ENCODE measurements around the gene PCAT6. TPM values are rescaled to one million over a fixed set of nuclear protein-coding genes. Genes with fewer than 3 reads are reported as not detected.

Gene PCAT6
- total and polyA plus RNA-seq, 2 of the 8 experiments (the other 6 are each of a cell fraction or from before 2014, with no cell fraction given): 4.6 to 14.7 TPM

DNA sequence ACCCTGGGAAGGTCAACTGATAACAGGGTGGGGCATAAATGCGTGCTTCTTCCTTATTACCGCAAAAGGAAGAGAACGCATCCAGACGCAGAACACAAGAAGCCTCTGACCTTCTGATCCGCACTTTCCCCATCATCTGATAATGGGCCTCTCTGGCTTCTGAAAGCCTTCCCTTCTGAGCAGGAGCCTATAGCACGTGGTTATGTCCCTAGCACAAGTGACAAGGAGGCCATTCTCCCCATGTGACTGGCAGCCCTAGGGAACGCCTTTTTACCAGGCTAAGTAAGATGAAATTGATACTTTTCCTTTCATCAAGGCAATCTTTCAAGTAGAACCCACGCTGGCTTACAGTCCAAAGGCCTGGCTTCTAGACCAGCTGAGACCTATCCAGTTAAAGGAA, 44.0 kb downstream of the PCAT6 start (continued):
- TF ChIP-seq, protein P1, sequence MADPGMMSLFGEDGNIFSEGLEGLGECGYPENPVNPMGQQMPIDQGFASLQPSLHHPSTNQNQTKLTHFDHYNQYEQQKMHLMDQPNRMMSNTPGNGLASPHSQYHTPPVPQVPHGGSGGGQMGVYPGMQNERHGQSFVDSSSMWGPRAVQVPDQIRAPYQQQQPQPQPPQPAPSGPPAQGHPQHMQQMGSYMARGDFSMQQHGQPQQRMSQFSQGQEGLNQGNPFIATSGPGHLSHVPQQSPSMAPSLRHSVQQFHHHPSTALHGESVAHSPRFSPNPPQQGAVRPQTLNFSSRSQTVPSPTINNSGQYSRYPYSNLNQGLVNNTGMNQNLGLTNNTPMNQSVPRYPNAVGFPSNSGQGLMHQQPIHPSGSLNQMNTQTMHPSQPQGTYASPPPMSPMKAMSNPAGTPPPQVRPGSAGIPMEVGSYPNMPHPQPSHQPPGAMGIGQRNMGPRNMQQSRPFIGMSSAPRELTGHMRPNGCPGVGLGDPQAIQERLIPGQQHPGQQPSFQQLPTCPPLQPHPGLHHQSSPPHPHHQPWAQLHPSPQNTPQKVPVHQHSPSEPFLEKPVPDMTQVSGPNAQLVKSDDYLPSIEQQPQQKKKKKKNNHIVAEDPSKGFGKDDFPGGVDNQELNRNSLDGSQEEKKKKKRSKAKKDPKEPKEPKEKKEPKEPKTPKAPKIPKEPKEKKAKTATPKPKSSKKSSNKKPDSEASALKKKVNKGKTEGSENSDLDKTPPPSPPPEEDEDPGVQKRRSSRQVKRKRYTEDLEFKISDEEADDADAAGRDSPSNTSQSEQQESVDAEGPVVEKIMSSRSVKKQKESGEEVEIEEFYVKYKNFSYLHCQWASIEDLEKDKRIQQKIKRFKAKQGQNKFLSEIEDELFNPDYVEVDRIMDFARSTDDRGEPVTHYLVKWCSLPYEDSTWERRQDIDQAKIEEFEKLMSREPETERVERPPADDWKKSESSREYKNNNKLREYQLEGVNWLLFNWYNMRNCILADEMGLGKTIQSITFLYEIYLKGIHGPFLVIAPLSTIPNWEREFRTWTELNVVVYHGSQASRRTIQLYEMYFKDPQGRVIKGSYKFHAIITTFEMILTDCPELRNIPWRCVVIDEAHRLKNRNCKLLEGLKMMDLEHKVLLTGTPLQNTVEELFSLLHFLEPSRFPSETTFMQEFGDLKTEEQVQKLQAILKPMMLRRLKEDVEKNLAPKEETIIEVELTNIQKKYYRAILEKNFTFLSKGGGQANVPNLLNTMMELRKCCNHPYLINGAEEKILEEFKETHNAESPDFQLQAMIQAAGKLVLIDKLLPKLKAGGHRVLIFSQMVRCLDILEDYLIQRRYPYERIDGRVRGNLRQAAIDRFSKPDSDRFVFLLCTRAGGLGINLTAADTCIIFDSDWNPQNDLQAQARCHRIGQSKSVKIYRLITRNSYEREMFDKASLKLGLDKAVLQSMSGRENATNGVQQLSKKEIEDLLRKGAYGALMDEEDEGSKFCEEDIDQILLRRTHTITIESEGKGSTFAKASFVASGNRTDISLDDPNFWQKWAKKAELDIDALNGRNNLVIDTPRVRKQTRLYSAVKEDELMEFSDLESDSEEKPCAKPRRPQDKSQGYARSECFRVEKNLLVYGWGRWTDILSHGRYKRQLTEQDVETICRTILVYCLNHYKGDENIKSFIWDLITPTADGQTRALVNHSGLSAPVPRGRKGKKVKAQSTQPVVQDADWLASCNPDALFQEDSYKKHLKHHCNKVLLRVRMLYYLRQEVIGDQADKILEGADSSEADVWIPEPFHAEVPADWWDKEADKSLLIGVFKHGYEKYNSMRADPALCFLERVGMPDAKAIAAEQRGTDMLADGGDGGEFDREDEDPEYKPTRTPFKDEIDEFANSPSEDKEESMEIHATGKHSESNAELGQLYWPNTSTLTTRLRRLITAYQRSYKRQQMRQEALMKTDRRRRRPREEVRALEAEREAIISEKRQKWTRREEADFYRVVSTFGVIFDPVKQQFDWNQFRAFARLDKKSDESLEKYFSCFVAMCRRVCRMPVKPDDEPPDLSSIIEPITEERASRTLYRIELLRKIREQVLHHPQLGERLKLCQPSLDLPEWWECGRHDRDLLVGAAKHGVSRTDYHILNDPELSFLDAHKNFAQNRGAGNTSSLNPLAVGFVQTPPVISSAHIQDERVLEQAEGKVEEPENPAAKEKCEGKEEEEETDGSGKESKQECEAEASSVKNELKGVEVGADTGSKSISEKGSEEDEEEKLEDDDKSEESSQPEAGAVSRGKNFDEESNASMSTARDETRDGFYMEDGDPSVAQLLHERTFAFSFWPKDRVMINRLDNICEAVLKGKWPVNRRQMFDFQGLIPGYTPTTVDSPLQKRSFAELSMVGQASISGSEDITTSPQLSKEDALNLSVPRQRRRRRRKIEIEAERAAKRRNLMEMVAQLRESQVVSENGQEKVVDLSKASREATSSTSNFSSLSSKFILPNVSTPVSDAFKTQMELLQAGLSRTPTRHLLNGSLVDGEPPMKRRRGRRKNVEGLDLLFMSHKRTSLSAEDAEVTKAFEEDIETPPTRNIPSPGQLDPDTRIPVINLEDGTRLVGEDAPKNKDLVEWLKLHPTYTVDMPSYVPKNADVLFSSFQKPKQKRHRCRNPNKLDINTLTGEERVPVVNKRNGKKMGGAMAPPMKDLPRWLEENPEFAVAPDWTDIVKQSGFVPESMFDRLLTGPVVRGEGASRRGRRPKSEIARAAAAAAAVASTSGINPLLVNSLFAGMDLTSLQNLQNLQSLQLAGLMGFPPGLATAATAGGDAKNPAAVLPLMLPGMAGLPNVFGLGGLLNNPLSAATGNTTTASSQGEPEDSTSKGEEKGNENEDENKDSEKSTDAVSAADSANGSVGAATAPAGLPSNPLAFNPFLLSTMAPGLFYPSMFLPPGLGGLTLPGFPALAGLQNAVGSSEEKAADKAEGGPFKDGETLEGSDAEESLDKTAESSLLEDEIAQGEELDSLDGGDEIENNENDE (IDR thresholded peaks at IDR 0.05; ENCODE audit: insufficient replicate concordance, low read length): no peak
- no peak for TF ChIP-seq JUN (IDR thresholded peaks at IDR 0.05; ENCODE audit: low read depth, low read length)
- TF ChIP-seq SP1 (IDR thresholded peaks at IDR 0.05; ENCODE audit: low read depth, low read length): no peak
- TF ChIP-seq FOSL1 (IDR thresholded peaks at IDR 0.05; ENCODE audit: insufficient read depth, low read depth, low read length): no peak
- TF ChIP-seq TEAD4 (IDR thresholded peaks at IDR 0.05; ENCODE audit: low read depth, low read length): no peak
- TF ChIP-seq, protein P2, sequence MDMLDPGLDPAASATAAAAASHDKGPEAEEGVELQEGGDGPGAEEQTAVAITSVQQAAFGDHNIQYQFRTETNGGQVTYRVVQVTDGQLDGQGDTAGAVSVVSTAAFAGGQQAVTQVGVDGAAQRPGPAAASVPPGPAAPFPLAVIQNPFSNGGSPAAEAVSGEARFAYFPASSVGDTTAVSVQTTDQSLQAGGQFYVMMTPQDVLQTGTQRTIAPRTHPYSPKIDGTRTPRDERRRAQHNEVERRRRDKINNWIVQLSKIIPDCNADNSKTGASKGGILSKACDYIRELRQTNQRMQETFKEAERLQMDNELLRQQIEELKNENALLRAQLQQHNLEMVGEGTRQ (IDR thresholded peaks at IDR 0.05; ENCODE audit: low read length): no peak
- no peak for TF ChIP-seq CHD1 (IDR thresholded peaks at IDR 0.05; ENCODE audit: low read depth, low read length)
- TF ChIP-seq TAF1 (IDR thresholded peaks at IDR 0.05; ENCODE audit: low read depth, low read length): no peak
- TF ChIP-seq SRF (IDR thresholded peaks at IDR 0.05; ENCODE audit: low read depth, low read length): no peak
- no peak for TF ChIP-seq NANOG (IDR thresholded peaks at IDR 0.05; ENCODE audit: insufficient read depth, low read depth, low read length, poor library complexity, severe bottlenecking)
- TF ChIP-seq EZH2 (IDR thresholded peaks at IDR 0.05; ENCODE audit: low read depth, low read length, severe bottlenecking): no peak
- no peak for TF ChIP-seq CEBPB (IDR thresholded peaks at IDR 0.05; ENCODE audit: low read depth, low read length)
